ENCODE results near the gene RPS19. TPM values are rescaled to one million over a fixed set of nuclear protein-coding genes. Genes with fewer than 3 reads are reported as not detected.
"Not testable (repeated sequence)": the region's sequence is repeated elsewhere in the genome, so short reads cannot be mapped to it uniquely, and the experiment has no call there.

RPS19 gene
- polyA plus RNA-seq, 3 donors = 1,592 to 2,502 (median 1,675) TPM

DNA sequence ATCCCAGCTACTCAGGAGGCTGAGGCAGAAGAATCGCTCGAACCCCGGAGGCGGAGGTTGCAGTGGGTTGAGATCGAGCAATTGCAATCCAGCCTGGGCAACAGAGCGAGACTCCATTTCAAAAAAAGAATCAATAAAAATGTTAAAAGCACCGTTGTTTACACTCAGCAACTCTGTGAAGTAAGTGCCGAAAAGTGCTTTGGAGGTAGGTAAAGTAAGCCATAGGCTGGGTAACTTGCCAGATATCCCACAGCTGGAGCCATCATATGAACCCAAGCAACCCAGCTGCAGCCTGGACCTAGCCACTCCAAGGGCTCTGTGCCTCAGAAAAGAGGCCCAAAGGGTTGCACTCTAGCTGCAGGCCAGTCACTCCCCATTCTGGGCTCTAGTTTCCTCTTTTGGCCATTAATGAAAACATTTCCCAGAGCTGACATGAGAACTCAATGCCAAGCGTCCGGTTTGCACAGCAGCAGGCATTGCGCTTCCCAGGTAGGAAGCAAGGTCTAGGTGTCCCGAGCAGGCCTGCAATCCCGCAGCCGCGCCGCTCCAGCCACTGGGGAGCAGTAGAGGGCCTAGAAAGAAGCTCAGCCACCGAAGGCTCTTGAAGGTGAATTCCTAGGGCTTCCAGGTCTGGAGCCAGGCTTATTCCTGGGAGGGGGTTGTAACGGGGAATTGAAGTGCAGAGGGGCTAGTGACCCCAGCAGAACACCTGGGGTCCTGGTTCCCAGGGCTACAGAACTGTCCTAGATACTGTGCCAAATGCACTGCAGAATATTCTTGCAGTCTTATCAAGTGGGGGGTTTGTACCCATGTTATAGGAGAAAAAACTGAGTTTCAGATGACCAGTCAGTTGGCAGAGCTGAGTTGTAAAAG, 13.0 kb downstream of the RPS19 start:
- no peak overlapping the region for H3K27ac ChIP-seq (ENCODE audit: low read depth, low read length)
- whole genome bisulfite sequencing, 3 donors = 37 to 54% (median 49%) methylated on average over 18 of the region's 18 CpGs

DNA sequence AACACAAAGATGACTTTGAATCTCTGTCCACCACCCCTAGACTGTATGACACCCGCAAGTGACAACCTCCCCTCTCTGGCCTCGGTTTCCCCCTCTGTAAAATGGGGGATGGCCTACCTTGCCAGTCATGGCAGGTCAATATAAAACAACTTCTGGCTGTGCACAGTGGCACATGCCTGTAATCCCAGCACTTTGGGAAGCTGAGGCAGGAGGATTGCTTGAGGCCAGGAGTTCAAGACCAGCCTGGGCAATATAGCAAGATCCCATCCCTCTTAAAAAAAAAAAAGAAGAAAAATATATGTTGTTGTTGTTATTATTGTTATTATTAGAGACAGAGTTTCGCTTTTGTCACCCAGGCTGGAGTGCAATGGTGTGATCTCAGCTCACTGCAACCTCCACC, 15.9 kb downstream of the RPS19 start:
- 73 to 84% (median 80%) methylated on average over 3 of the region's 3 CpGs for WGBS, 3 donors
- not testable (repeated sequence) for H3K27ac ChIP-seq (ENCODE audit: low read depth, low read length)

DNA sequence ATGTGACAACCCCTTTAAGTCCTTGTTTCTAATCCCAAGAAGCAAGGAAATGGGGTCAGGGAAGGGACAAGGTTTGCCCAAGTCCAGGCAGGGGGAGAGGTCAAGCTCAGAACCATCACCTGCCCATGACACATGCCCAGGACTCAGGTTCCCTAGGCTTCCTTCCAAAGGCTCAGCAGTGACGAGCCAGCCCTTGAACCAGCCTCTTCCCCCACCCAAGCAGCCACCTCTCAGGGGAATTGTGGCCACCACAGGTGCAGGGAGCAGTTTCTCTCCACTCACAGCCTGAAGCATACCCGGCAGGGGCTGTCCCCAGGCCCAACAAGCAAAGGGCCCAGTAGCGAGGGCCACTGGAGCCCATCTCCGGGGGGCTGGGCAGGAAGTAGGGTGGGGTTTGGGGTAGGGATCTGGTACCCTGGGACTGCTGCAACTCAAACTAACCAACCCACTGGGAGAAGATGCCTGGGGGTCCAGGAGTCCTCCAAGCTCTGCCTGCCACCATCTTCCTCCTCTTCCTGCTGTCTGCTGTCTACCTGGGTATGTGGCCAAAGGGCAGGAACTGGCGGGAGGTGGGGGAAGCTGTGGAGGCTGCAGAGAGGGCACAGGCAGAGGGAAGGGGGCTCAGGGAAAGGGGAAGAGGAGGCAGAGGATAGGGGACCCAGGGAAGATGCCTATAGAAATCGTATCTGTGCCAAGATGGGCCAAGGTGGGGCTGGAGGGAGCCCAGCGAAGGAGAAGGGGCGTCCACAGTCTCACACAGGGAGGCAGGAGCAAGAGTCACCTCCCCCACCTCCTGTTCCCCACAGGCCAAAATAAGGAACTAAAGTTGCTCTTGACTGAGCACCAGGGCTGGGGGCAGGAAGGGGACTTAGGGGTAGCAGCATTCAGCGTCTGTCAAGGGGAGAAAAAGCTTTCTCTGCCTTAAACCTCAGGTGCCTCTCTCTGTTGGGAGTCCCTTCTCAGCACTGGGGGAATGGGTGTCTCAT, 17.1 kb downstream of the RPS19 start, which contains the start of gene CD79A:
Gene CD79A (plus strand): TSS at position 433 of the 986 bp plus-strand sequence. CDS start 26 bp downstream, at position 459.
- WGBS, 3 donors = 46 to 71% (median 55%) methylated on average over 9 of the region's 9 CpGs
- H3K27ac ChIP-seq (ENCODE audit: low read depth, low read length) = no peak within 1 kb of the TSS

DNA sequence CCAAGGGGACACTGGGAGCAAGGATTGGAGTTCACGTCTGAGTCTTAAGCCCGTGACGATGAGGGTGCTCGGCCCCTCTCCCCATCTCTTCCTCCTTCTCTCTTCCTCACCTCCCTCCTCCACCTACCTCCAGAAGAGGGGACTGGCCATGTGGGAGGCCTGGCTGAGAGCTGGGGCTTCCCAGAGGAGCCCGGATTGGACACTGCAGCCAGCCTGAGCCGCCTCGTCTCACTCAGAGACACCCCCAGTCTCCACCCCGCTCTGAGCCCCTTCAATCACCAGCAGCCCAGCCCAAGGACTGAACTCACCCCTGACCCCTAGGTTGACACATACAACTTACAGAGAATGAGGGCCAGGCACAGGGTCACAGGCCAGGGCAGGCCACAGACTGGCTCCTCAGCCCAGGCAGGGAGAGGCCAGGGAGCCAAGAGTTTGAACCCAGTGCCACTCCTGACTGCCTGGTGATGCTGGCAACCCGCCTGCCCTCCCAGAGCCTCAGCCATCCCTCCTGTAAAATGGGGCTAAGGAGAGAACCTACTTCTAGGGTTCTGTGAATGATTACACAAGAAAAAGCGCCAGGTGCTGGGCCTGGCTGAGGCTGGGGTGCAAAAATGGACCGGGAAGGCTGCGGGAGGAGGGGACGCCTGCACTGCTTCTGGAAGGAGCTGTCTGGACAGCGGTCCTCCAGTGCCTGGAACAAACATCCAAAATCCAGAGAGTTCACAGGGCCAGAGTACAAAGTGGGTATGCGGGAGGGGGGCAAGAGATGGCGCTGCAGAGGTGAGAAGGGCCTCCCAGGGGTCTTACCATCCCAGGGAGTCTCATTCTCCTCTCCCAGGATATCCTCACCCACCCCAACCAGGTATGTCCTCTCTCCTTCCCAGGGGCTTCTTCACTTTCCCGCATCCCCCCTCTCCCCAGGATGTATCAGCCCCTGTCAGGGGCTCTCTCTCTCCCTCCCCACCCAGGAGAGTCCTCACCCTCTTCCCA, 18.2 kb downstream of the RPS19 start:
- H3K27ac ChIP-seq (ENCODE audit: low read depth, low read length) = no peak overlapping the region
- 62 to 78% (median 74%) methylated on average over 17 of the region's 17 CpGs for WGBS, 3 donors

DNA sequence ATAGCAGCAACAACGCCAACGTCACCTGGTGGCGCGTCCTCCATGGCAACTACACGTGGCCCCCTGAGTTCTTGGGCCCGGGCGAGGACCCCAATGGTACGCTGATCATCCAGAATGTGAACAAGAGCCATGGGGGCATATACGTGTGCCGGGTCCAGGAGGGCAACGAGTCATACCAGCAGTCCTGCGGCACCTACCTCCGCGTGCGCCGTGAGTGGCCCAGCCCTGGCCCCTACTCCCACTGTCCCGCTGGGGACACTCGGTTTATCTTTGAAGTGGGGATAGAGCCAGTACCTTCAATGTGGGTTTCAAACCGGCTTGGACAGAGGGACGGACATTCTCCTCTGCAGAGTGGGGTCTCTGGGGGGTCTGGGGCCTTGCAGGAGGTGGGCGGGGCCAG, 19.0 kb downstream of the RPS19 start:
- H3K27ac ChIP-seq (ENCODE audit: low read depth, low read length) = no peak overlapping the region
- WGBS, 3 donors = 84 to 90% (median 90%) methylated on average over 21 of the region's 21 CpGs

DNA sequence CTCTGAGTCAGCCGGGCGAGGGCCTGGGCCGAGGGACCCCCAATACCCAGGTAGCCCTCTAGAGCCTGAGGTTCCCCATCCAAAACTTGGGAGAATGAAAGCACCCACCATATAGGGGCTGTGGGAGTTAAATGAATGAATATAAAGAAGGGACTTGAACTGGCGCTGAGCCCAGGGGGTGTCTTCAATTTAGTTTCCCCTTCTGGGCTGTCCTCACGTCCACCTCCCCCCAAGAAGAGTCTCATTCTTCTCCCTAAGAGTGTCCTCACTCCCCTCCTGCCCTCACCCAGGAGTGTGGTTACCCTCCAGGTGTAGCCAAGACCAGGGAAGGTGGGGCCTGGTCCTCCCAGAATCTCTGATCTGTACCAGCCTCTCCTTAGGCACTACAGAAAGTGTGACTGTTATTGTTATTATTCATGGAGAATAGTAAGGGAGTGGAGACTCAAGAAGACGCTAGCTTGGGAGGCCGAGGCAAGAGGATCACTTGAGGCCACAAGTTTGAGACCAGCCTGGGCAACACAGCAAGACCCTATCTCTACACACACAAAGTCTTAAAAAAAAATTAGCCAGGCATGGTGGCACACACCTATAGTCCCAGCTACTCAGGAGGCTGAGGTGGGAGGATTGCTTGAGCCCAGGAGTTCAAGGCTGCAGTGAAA, 19.7 kb downstream of the RPS19 start:
- H3K27ac ChIP-seq (ENCODE audit: low read depth, low read length) = no peak overlapping the region
- 73 to 83% (median 82%) methylated on average over 7 of the region's 7 CpGs for WGBS, 3 donors

DNA sequence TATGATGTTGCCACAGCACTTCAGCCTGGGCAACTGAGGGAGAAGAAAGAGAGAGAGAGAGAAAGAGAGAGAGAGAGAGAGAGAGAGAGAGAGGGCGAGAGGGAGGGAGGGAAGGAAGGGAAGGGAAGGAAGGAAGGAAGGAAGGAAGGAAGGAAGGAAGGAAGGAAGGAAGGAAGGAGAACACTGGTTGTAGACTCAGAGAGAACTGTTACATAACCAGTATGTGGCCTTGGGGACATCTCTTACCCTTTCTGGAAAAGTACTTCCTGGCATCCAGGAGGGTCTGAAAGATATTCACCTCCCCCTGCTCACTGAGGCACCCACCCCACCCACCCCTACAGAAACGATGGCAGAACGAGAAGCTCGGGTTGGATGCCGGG, 20.3 kb downstream of the RPS19 start:
- WGBS, 3 donors = 60 to 69% (median 64%) methylated on average over 5 of the region's 5 CpGs
- no peak overlapping the region for H3K27ac ChIP-seq (ENCODE audit: low read depth, low read length)

DNA sequence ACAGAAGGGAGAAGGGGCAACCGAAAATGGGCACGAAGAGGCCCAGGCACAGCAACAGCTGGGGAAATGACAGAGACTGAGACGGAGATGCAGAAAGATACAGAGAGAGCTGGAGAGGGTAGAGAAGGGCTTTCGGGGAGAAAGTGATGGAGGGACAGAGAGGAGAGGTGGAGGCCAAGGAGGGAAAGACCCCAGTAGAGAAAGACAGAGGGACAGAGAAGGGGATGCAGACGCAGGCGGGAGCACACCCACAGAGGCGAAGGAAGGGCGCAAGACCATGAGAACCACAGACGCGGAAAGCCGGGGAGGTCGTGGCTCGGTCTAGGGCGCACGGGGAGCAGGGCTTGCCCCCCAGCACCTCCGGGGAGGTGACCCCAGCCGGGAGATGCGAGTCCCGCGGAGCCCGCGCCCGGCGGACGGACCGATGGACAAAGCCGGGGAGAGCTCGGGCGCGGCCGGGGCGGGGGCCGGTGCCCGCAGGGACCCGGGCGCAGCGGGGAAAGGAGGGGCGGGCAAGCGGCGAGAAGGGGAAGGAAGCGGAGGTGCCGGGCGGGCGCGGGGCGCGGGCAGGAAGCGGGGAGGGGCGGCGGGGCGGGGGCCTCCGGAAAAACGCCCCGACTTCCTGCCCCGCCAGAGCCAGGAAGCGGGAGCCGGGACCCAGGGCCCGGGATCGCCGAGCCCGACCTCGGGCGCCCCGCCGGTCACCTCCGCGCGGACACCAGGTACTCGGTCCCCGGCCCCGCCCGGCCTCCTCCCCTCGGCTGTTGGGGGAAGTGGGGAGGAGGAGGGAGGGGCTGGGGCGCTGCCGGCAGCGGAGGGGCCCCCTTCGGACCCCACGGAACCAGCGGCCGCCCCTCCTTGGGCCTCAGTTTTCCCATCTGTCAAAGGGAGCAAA, 22.8 kb downstream of the RPS19 start, which contains the start of gene ARHGEF1:
Gene ARHGEF1 (plus strand): TSS at position 617 of the 895 bp plus-strand sequence. CDS start 4,899 bp downstream, outside the sequence.
- WGBS, 3 donors = 1 to 8% (median 1%) methylated on average over 31 to 78 of the region's 80 CpGs
- H3K27ac ChIP-seq (ENCODE audit: low read depth, low read length) = peak within 1 kb of the TSS; percentile 21

DNA sequence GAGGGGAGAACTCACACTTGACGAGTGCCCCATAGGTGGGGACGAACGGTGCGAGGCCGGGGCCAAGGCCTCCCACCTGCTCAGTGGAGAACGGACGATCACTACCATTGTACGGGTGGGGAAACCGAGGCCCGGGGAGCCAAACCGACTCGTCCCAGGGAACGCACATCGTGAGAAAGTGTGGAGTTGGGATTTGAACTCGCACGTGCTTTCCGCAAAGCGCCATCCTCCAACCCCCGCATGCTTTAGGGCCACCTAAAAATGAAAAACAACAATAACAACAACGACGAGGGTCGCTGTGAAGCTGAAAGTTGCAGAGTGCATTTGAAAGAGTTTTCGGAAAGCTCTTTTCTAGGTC, 23.4 kb downstream of the RPS19 start:
- 1% methylated on average over 23 of the region's 23 CpGs for WGBS, 3 donors
- H3K27ac ChIP-seq (ENCODE audit: low read depth, low read length) = peak overlapping the region; percentile 21

DNA sequence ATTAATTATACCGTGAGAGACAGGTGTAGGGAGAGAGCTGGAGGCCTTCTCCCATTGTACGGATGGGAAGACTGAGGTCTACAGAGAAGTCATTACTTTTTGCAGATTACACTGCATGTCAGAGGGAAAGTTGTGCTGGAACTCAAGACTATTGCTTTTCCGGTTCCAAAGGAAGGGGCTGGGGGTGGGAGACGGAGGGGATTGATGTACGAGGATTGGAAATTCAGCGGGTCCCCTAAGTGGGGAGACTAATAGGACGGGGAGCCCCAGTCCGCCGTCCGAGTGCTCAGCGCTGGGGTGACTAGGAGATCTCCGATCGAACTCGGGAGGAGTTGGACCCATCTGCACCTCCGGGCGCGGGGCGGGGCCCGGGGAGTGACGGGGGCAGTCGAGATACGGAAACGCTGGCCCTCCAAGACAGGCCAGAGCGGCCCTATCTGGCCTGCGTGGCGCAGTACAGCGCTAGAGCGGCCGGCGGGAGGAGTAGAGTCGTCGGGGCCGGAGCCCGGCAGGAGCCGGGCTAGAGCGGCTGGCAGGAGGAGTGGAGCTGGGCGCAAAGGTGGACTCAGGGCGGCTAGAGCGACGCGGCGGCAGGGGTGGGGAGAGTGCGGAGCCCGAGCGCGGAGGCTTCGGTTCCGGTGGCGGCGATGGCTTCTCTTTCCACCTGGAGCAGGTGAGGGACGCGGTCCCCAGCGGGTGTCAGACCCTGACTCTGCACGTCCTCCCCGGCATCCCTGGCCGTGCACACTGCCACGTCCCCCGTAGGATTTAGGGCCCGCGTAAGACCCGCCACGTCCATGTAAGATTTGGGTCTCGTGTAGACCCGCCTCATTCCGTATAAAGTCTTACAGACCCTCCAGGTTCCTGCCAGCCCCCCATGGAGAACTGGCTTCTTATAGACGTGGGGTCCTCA, 24.0 kb downstream of the RPS19 start:
- no peak overlapping the region for H3K27ac ChIP-seq (ENCODE audit: low read depth, low read length)
- WGBS, 3 donors = 0 to 1% (median 1%) methylated on average over 63 to 66 of the region's 66 CpGs

DNA sequence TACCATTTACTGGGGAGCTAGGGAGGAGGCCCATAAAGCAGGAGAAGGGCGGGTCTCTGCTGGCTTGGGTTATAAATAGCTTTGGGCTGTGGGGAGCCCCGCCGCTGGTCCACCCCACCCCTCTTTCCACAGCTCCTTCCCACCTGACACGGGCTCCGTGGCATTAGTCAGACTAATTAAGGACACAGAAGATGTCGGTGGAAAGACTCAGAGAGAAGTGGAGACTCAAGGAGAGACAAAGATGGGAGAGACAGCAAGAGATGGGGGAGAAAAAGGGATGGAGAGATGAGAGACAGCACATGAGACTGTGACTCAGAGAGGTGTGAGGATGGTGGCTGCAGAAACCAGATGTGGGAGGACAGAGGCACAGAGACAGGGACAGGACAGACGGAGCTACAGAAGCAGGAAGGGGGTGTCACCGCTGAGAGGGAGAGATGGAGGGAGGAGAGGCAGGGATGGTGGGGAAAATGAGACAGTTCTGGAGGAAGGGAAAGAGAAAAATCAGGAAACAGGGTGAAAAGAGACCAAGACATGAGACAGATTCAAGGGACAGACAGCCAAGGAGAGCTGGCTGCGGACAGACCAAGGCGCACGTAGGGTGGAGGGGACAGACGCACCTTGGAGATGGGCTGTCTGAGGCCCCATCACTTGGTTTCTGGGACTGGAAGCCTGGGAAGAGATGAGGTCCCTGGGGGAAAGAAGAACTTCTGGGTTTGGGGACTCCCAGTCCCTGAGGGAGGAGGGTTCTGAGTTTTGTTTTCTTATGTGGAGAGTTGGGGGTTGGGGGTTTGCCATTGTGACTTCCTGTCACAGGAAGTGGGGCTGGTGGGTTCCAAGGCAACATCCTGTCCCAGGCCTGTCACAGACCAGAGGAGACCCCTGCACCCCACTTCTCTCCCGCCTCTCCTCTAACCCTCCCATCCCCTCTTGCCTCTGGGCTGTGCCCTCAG, 27.0 kb downstream of the RPS19 start:
- no peak overlapping the region for H3K27ac ChIP-seq (ENCODE audit: low read depth, low read length)
- 37 to 63% (median 38%) methylated on average over 13 of the region's 13 CpGs for WGBS, 3 donors

DNA sequence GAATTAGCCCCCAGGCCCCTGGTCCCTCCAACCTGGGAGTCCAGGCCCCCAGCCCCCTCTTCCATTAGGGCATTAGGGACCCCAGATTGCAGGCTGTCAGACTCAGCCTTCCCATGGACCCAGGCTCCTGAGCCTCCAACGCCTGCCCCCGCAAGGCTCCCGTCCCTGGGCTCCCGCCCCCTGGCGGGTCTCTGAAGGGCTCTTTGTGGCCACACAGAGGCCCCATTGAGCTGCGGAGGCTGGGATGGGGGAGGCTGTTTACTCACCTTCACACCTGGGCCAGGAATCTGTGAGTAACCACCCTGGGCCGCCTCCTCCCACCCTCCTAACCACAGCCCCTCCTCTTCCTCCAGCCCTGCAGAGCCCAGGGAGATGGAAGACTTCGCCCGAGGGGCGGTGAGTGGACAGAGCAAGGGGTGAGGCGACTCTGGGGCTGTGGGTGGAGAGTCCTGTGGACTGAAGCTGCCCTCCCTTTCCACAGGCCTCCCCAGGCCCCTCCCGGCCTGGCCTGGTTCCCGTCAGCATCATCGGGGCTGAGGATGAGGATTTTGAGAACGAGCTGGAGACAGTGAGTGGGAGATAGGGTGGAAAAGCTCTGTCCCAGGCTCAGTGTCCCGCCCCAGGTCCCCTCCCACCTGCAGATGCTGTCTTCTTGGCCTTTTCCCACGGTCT, 27.8 kb downstream of the RPS19 start:
- H3K27ac ChIP-seq (ENCODE audit: low read depth, low read length) = no peak overlapping the region
- WGBS, 3 donors = 27 to 55% (median 34%) methylated on average over 15 to 17 of the region's 17 CpGs

DNA sequence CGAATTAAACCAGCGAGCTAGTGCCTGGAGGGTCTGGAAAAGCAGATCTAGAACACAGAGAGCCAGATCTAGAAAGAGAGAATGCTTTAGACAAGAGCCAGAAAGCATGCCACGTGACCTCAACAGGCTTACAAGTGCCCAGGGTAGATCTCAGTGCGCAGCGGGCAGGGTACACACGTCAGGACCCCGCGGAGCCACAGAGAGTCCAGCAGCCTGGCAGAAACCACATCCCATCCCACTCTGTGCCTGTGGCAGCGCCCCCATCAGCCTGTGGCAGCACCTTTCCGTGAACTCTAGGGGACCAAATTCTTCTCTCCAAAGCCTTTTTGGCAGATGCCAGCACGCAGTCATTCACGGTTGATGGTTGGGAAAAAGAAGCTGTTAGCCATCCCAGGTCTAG, 28.9 kb downstream of the RPS19 start:
- no peak overlapping the region for H3K27ac ChIP-seq (ENCODE audit: low read depth, low read length)
- WGBS, 3 donors = 85 to 89% (median 86%) methylated on average over 12 of the region's 12 CpGs

DNA sequence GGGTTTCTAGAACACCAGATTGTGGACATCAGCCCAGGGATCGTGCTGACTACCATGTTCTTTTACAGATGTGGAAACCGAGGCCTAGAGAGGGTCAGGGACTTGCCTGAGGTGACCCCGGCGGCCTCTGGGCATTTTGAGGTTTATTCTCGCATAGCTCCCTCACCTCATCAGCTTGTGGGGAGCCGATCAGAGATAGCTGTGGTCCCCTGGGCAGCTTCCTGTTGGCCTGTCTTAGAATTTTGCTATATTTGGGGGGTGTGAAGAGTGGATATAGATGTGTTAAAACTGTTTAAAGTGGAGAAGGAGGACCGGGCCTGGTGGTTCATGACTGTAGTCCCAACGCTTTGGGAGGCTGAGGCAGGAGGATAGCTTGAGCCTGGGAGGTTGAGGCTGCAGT, 29.8 kb downstream of the RPS19 start:
- WGBS, 3 donors = 91 to 93% (median 92%) methylated on average over 8 of the region's 8 CpGs
- H3K27ac ChIP-seq (ENCODE audit: low read depth, low read length) = no peak overlapping the region
